ENCODE results near the gene GNB2. TPM values are rescaled to one million over a fixed set of nuclear protein-coding genes. Genes with fewer than 3 reads are reported as not detected.
A peak's percentile ranks its signal among the peaks of the same experiment; 100 is the strongest.

GNB2 gene
- total and polyA plus RNA-seq, 2 of the 13 experiments (the other 11 are each of a cell fraction or from before 2014, with no cell fraction given): 48.3 to 67.1 TPM

GRCh38 chr7:100705320-100705752 lies 31.8 kb downstream of the GNB2 start (continued):
- TF ChIP-seq FOXO4 (CRISPR knock-in tag; conservative IDR thresholded peaks at IDR 0.05): 0 out of 2 replicates have a peak, but pooled peaks have one; percentile 98
- no peak for TF ChIP-seq ZNF577 (CRISPR knock-in tag; IDR thresholded peaks at IDR 0.05; ENCODE audit: borderline replicate concordance, low read depth)
- TF ChIP-seq ZNF547 (CRISPR knock-in tag; IDR thresholded peaks at IDR 0.05): peak; percentile 92; the same call in 1 of the 2 replicates
- TF ChIP-seq ZBTB7B (CRISPR knock-in tag; IDR thresholded peaks at IDR 0.05): peak; percentile 99
- TF ChIP-seq BRD4 (CRISPR knock-in tag; IDR thresholded peaks at IDR 0.05): peak; percentile 50; the same call in 1 of the 2 replicates
- TF ChIP-seq ZBTB33 (CRISPR knock-in tag; IDR thresholded peaks at IDR 0.05): 0 out of 2 replicates have a peak, but pooled peaks have one; percentile 22
- no peak for TF ChIP-seq TEF (CRISPR knock-in tag; IDR thresholded peaks at IDR 0.05)
- peak; percentile 22; the same call in 1 of the 2 replicates for TF ChIP-seq SIX1 (CRISPR knock-in tag; IDR thresholded peaks at IDR 0.05; ENCODE audit: borderline replicate concordance)
- TF ChIP-seq SMC3 (IDR thresholded peaks at IDR 0.05; ENCODE audit: low read length): peak; percentile 40; the same call in 1 of the 2 replicates
- peak; percentile 69; the same call in 1 of the 2 replicates for TF ChIP-seq SAFB2 (CRISPR knock-in tag; IDR thresholded peaks at IDR 0.05; ENCODE audit: borderline replicate concordance, low read depth)
- no peak for TF ChIP-seq MLX (CRISPR knock-in tag; IDR thresholded peaks at IDR 0.05)
- TF ChIP-seq MTERF4 (CRISPR knock-in tag; IDR thresholded peaks at IDR 0.05): peak; percentile 82; the same call in 1 of the 2 replicates
- peak; percentile 39; the same call in 1 of the 2 replicates for TF ChIP-seq ZNF296 (CRISPR knock-in tag; conservative IDR thresholded peaks at IDR 0.05)
- no peak for TF ChIP-seq MBD4 (IDR thresholded peaks at IDR 0.05; ENCODE audit: borderline replicate concordance, low read length)
- no peak; the same call in 1 of the 2 replicates for TF ChIP-seq MXD1 (CRISPR knock-in tag; IDR thresholded peaks at IDR 0.05)
- TF ChIP-seq DR1 (CRISPR knock-in tag; IDR thresholded peaks at IDR 0.05): no peak
- TF ChIP-seq HNF4A (CRISPR knock-in tag; IDR thresholded peaks at IDR 0.05): peak; percentile 51; the same call in 1 of the 2 replicates
- peak; percentile 60; the same call in 1 of the 2 replicates for TF ChIP-seq ZNF331 (CRISPR knock-in tag; IDR thresholded peaks at IDR 0.05)
- no peak for TF ChIP-seq SNAPC2 (CRISPR knock-in tag; IDR thresholded peaks at IDR 0.05)
- 0 out of 2 replicates have a peak, but pooled peaks have one; percentile 2 for TF ChIP-seq RXRA (CRISPR knock-in tag; IDR thresholded peaks at IDR 0.05)
- TF ChIP-seq SIN3A (IDR thresholded peaks at IDR 0.05; ENCODE audit: borderline replicate concordance, low read depth, low read length): peak; percentile 49; the same call in 1 of the 2 replicates
- TF ChIP-seq KDM2A (CRISPR knock-in tag; IDR thresholded peaks at IDR 0.05; ENCODE audit: borderline replicate concordance, low read depth): 0 out of 2 replicates have a peak, but pooled peaks have one; percentile 23
- TF ChIP-seq NAIF1 (CRISPR knock-in tag; IDR thresholded peaks at IDR 0.05; ENCODE audit: borderline replicate concordance): no peak
